Measurements from ENCODE around the gene ABCC1. TPM values are rescaled to one million over a fixed set of nuclear protein-coding genes. Genes with fewer than 3 reads are reported as not detected.

The ABCC1 gene
- polyA plus RNA-seq, 1 donor (not counting 4 experiments of a cell fraction or from before 2014, with no cell fraction given), result 19.4 TPM

DNA sequence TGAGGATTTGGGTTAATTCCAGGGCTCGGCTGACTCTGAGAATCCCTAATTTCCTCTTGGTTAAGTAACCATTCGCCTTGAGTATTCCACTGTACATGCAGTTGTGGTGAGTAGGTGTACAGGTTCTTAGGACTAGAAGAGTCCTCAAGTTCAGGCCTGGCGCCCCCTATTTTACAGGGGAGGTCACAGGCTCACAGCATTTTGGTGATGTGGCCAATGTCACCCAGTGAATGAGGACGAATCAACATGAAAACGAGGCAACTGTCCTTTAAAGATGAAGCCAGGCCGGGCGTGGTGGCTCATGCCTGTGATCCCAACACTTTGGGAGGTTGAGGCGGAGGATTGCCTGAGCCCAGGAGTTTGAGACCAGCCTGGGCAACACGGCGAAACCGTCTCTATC lies 218.5 kb downstream of the ABCC1 start:
- Histone ChIP-seq H3K4me2 (ENCODE audit: control insufficient read depth, extremely low read depth, insufficient read depth, low read depth, low read length) (no peak overlapping the region), H3K36me3 (ENCODE audit: control insufficient read depth in 2 of 2, extremely low read depth in 1 of 2, insufficient read depth in 2 of 2, low read length in 2 of 2) (no peaks in the 10 kb centered on the region), H4K20me1 (ENCODE audit: control insufficient read depth, extremely low read depth, insufficient read depth, low read length) (no peaks in the 10 kb centered on the region), H3K27ac (ENCODE audit: control insufficient read depth, insufficient read depth, low read length) (no peak overlapping the region), H2AFZ (ENCODE audit: control insufficient read depth, low read length) (no peak overlapping the region), H3K9me1 (ENCODE audit: control insufficient read depth, extremely low read depth, insufficient read depth, low read length) (no peaks in the 10 kb centered on the region), H3K9ac (ENCODE audit: control insufficient read depth, extremely low read depth, insufficient read depth, low read length) (no peak overlapping the region), H3K4me3 (ENCODE audit: control insufficient read depth in 2 of 3, extremely low read depth in 1 of 3, insufficient read depth in 2 of 3, low read depth in 1 of 3, low read length in 3 of 3) (no peak overlapping the region), H3K4me1 (ENCODE audit: control insufficient read depth, extremely low read depth, insufficient read depth, low read length) (no peaks in the 10 kb centered on the region), H3K27me3 (ENCODE audit: control insufficient read depth, extremely low read depth, insufficient read depth, low read length) (no peaks in the 10 kb centered on the region), H3K79me2 (ENCODE audit: control insufficient read depth, insufficient read depth, low read length) (no peaks in the 10 kb centered on the region), H3K9me3 (ENCODE audit: control insufficient read depth, low read depth, low read length) (no peaks in the 10 kb centered on the region)
- DNase-seq (ENCODE audit: low read depth, low spot score) (no peak), FAIRE-seq (no peak)
- TF ChIP-seq EZH2 (IDR thresholded peaks at IDR 0.05; ENCODE audit: low read length), result no peak
- dilution Hi-C loops (cut with MboI; ENCODE audit: extremely low pct_ligation_motif_present, low sequenced_read_pairs), result no loop called here

DNA sequence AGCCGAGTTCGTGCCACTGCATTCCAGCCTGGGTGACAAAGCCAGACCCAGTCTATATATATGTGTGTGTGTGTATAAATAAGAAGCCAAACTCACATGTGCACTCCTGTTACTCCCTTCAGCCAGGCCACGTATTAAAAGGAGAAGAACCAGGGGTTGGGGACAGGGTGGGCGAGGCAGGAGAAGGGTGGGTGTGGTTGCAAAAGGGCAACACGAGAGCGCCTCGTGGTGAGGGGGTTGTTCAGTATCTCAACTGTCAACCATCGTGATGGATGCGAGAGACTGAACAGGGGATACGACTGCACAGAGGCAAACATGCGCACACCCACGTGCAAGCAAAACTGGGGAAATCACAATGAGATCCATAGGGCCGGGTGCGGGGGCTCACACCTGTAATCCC lies 219.0 kb downstream of the ABCC1 start:
- no peak for TF ChIP-seq EZH2 (IDR thresholded peaks at IDR 0.05; ENCODE audit: low read length)
- TF ChIP-seq, protein P1, sequence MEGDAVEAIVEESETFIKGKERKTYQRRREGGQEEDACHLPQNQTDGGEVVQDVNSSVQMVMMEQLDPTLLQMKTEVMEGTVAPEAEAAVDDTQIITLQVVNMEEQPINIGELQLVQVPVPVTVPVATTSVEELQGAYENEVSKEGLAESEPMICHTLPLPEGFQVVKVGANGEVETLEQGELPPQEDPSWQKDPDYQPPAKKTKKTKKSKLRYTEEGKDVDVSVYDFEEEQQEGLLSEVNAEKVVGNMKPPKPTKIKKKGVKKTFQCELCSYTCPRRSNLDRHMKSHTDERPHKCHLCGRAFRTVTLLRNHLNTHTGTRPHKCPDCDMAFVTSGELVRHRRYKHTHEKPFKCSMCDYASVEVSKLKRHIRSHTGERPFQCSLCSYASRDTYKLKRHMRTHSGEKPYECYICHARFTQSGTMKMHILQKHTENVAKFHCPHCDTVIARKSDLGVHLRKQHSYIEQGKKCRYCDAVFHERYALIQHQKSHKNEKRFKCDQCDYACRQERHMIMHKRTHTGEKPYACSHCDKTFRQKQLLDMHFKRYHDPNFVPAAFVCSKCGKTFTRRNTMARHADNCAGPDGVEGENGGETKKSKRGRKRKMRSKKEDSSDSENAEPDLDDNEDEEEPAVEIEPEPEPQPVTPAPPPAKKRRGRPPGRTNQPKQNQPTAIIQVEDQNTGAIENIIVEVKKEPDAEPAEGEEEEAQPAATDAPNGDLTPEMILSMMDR (optimal IDR thresholded peaks at IDR 0.05 in 1 of 3, IDR thresholded peaks at IDR 0.05 in 1 of 3, conservative IDR thresholded peaks at IDR 0.05 in 1 of 3; ENCODE audit: extremely low read depth in 1 of 3, insufficient read depth in 2 of 3, low read length in 3 of 3), result no peak
- DNase-seq (ENCODE audit: low read depth, low spot score) (no peak), FAIRE-seq (no peak)
- Histone ChIP-seq H3K4me3 (ENCODE audit: control insufficient read depth in 2 of 3, extremely low read depth in 1 of 3, insufficient read depth in 2 of 3, low read depth in 1 of 3, low read length in 3 of 3) (no peak overlapping the region), H3K9me1 (ENCODE audit: control insufficient read depth, extremely low read depth, insufficient read depth, low read length) (no peaks in the 10 kb centered on the region), H3K9me3 (ENCODE audit: control insufficient read depth, low read depth, low read length) (no peaks in the 10 kb centered on the region), H3K4me2 (ENCODE audit: control insufficient read depth, extremely low read depth, insufficient read depth, low read depth, low read length) (no peak overlapping the region), H3K27ac (ENCODE audit: control insufficient read depth, insufficient read depth, low read length) (no peak overlapping the region), H3K27me3 (ENCODE audit: control insufficient read depth, extremely low read depth, insufficient read depth, low read length) (no peaks in the 10 kb centered on the region), H4K20me1 (ENCODE audit: control insufficient read depth, extremely low read depth, insufficient read depth, low read length) (no peaks in the 10 kb centered on the region), H3K79me2 (ENCODE audit: control insufficient read depth, insufficient read depth, low read length) (no peaks in the 10 kb centered on the region), H2AFZ (ENCODE audit: control insufficient read depth, low read length) (no peak overlapping the region), H3K9ac (ENCODE audit: control insufficient read depth, extremely low read depth, insufficient read depth, low read length) (no peak overlapping the region), H3K36me3 (ENCODE audit: control insufficient read depth in 2 of 2, extremely low read depth in 1 of 2, insufficient read depth in 2 of 2, low read length in 2 of 2) (no peaks in the 10 kb centered on the region), H3K4me1 (ENCODE audit: control insufficient read depth, extremely low read depth, insufficient read depth, low read length) (no peaks in the 10 kb centered on the region)
- dilution Hi-C loops (cut with MboI; ENCODE audit: extremely low pct_ligation_motif_present, low sequenced_read_pairs), result no loop called here

DNA sequence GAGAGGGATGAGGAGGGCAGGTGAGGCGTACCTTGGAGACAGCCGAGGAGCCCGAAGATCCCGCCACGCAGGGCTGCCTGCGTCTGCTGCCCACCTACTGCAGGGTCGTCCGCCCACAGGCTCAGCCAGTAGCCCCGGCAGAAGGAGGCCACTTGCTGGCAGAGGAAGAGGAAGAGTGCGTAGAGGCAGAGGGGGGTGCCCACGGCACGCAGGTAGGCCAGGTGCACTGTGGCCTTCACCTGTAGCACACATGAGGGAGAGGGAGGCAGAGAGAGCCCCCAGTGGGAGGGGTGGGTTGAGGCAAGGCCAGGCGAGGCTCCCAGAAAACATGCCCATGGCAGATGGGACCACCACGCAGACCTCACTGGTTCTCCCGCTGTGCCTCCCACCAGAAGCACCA lies 220.2 kb downstream of the ABCC1 start:
- Histone ChIP-seq H3K27me3 (ENCODE audit: control insufficient read depth, extremely low read depth, insufficient read depth, low read length) (no peaks in the 10 kb centered on the region), H3K9me1 (ENCODE audit: control insufficient read depth, extremely low read depth, insufficient read depth, low read length) (no peaks in the 10 kb centered on the region), H3K27ac (ENCODE audit: control insufficient read depth, insufficient read depth, low read length) (no peak overlapping the region), H2AFZ (ENCODE audit: control insufficient read depth, low read length) (no peak overlapping the region), H3K9me3 (ENCODE audit: control insufficient read depth, low read depth, low read length) (no peaks in the 10 kb centered on the region), H3K9ac (ENCODE audit: control insufficient read depth, extremely low read depth, insufficient read depth, low read length) (no peak overlapping the region), H3K4me2 (ENCODE audit: control insufficient read depth, extremely low read depth, insufficient read depth, low read depth, low read length) (no peak overlapping the region), H3K4me3 (ENCODE audit: control insufficient read depth in 2 of 3, extremely low read depth in 1 of 3, insufficient read depth in 2 of 3, low read depth in 1 of 3, low read length in 3 of 3) (no peak overlapping the region), H3K36me3 (ENCODE audit: control insufficient read depth in 2 of 2, extremely low read depth in 1 of 2, insufficient read depth in 2 of 2, low read length in 2 of 2) (no peaks in the 10 kb centered on the region), H3K4me1 (ENCODE audit: control insufficient read depth, extremely low read depth, insufficient read depth, low read length) (no peaks in the 10 kb centered on the region), H4K20me1 (ENCODE audit: control insufficient read depth, extremely low read depth, insufficient read depth, low read length) (no peaks in the 10 kb centered on the region), H3K79me2 (ENCODE audit: control insufficient read depth, insufficient read depth, low read length) (no peaks in the 10 kb centered on the region)
- FAIRE-seq (no peak), DNase-seq (ENCODE audit: low read depth, low spot score) (no peak)
- no peak for TF ChIP-seq EZH2 (IDR thresholded peaks at IDR 0.05; ENCODE audit: low read length)
- TF ChIP-seq, protein P1 (optimal IDR thresholded peaks at IDR 0.05 in 1 of 3, IDR thresholded peaks at IDR 0.05 in 1 of 3, conservative IDR thresholded peaks at IDR 0.05 in 1 of 3; ENCODE audit: extremely low read depth in 1 of 3, insufficient read depth in 2 of 3, low read length in 3 of 3), result no peak
- dilution Hi-C loops (cut with MboI; ENCODE audit: extremely low pct_ligation_motif_present, low sequenced_read_pairs), result no loop called here
